Measurements from ENCODE around the gene PRR16.

PRR16 gene

GRCh38 chr5:120510994-120511686 is 47.0 kb downstream of the PRR16 start:
- TF ChIP-seq RARB (CRISPR knock-in tag; IDR thresholded peaks at IDR 0.05) (no peak), BACH2 (CRISPR knock-in tag; IDR thresholded peaks at IDR 0.05; ENCODE audit: borderline replicate concordance) (no peak), CREB5 (CRISPR knock-in tag; IDR thresholded peaks at IDR 0.05; ENCODE audit: low read depth) (no peak), ZNF70 (CRISPR knock-in tag; IDR thresholded peaks at IDR 0.05) (no peak), PPARA (CRISPR knock-in tag; IDR thresholded peaks at IDR 0.05; ENCODE audit: borderline replicate concordance) (no peak), ZNF565 (CRISPR knock-in tag; conservative IDR thresholded peaks at IDR 0.05; ENCODE audit: low read depth) (no peak), OSR1 (CRISPR knock-in tag; IDR thresholded peaks at IDR 0.05) (no peak), TOX (CRISPR knock-in tag; IDR thresholded peaks at IDR 0.05; ENCODE audit: borderline replicate concordance) (no peak), ISL1 (CRISPR knock-in tag; IDR thresholded peaks at IDR 0.05) (peak; percentile 45; the same call in 1 of the 2 replicates), ARNTL (CRISPR knock-in tag; IDR thresholded peaks at IDR 0.05; ENCODE audit: borderline replicate concordance, low read depth) (no peak), ZFP3 (CRISPR knock-in tag; IDR thresholded peaks at IDR 0.05) (no peak), TCF4 (CRISPR knock-in tag; IDR thresholded peaks at IDR 0.05; ENCODE audit: borderline replicate concordance) (peak; percentile 42; the same call in 1 of the 2 replicates)
- no peak; the same call in 2 of the 3 replicates for ATAC-seq

- ATAC-seq, result no peak; the same call in 2 of the 3 replicates
- no peak for TF ChIP-seq PPARA (CRISPR knock-in tag; IDR thresholded peaks at IDR 0.05; ENCODE audit: borderline replicate concordance)
- no peak for TF ChIP-seq CSDC2 (CRISPR knock-in tag; IDR thresholded peaks at IDR 0.05)
- TF ChIP-seq ISL1 (CRISPR knock-in tag; IDR thresholded peaks at IDR 0.05), result no peak
- TF ChIP-seq TCF4 (CRISPR knock-in tag; IDR thresholded peaks at IDR 0.05; ENCODE audit: borderline replicate concordance), result no peak
- TF ChIP-seq OSR1 (CRISPR knock-in tag; IDR thresholded peaks at IDR 0.05), result no peak
- TF ChIP-seq ESRRG (CRISPR knock-in tag; IDR thresholded peaks at IDR 0.05), result no peak
- TF ChIP-seq RARB (CRISPR knock-in tag; IDR thresholded peaks at IDR 0.05), result no peak
Measured at GRCh38 chr5:120512068-120512467, 48.0 kb downstream of the PRR16 start.

GRCh38 chr5:120512791-120513650 is 48.9 kb downstream of the PRR16 start:
- no peak for TF ChIP-seq BACH2 (CRISPR knock-in tag; IDR thresholded peaks at IDR 0.05; ENCODE audit: borderline replicate concordance)
- no peak for TF ChIP-seq ZC3H10 (CRISPR knock-in tag; IDR thresholded peaks at IDR 0.05)
- TF ChIP-seq RARB (CRISPR knock-in tag; IDR thresholded peaks at IDR 0.05), result no peak
- TF ChIP-seq GLIS3 (CRISPR knock-in tag; IDR thresholded peaks at IDR 0.05), result no peak
- no peak for TF ChIP-seq CSDC2 (CRISPR knock-in tag; IDR thresholded peaks at IDR 0.05)
- TF ChIP-seq PATZ1 (CRISPR knock-in tag; IDR thresholded peaks at IDR 0.05; ENCODE audit: borderline replicate concordance), result no peak
- no peak for TF ChIP-seq CREB5 (CRISPR knock-in tag; IDR thresholded peaks at IDR 0.05; ENCODE audit: low read depth)
- no peak for TF ChIP-seq ARNTL (CRISPR knock-in tag; IDR thresholded peaks at IDR 0.05; ENCODE audit: borderline replicate concordance, low read depth)
- no peak for TF ChIP-seq CSRNP3 (CRISPR knock-in tag; IDR thresholded peaks at IDR 0.05)
- TF ChIP-seq POU6F1 (CRISPR knock-in tag; IDR thresholded peaks at IDR 0.05; ENCODE audit: borderline replicate concordance, low read depth), result no peak
- no peak for TF ChIP-seq ESRRG (CRISPR knock-in tag; IDR thresholded peaks at IDR 0.05)
- no peak for TF ChIP-seq TOX (CRISPR knock-in tag; IDR thresholded peaks at IDR 0.05; ENCODE audit: borderline replicate concordance)
- TF ChIP-seq PPARA (CRISPR knock-in tag; IDR thresholded peaks at IDR 0.05; ENCODE audit: borderline replicate concordance), result no peak
- TF ChIP-seq OSR1 (CRISPR knock-in tag; IDR thresholded peaks at IDR 0.05), result no peak
- no peak for TF ChIP-seq ZNF70 (CRISPR knock-in tag; IDR thresholded peaks at IDR 0.05)
- no peak for TF ChIP-seq ZNF8 (CRISPR knock-in tag; IDR thresholded peaks at IDR 0.05)
- no peak for TF ChIP-seq TSHZ2 (CRISPR knock-in tag; IDR thresholded peaks at IDR 0.05)
- no peak for ATAC-seq
